Measurements from ENCODE around the gene LRRC26. TPM values are rescaled to one million over a fixed set of nuclear protein-coding genes. Genes with fewer than 3 reads are reported as not detected.

Gene LRRC26
- total and polyA plus RNA-seq, 8 donors: 1.00 to 440 (median 5.7) TPM; not detected in 2

- no peak overlapping the region for H3K27ac ChIP-seq
- no peak for TF ChIP-seq POLR2AphosphoS5 (IDR thresholded peaks at IDR 0.05)
- no peak for TF ChIP-seq EP300 (IDR thresholded peaks at IDR 0.05)
- no peak for TF ChIP-seq CTCF (IDR thresholded peaks at IDR 0.05)
- TF ChIP-seq POLR2A (IDR thresholded peaks at IDR 0.05): no peak
- H3K27me3 ChIP-seq: peaks cover 23 to 83% (median 67%) of the 10 kb centered on the region in 3 donors
- no peaks in the 10 kb centered on the region for H3K36me3 ChIP-seq
- no peaks in the 10 kb centered on the region for H3K9me3 ChIP-seq
- DNase-seq: peak; percentile 46 to 54
- peaks cover 8 to 26% (median 19%) of the 10 kb centered on the region in 4 donors for H3K4me1 ChIP-seq
- intact Hi-C loops (cut with DNase I; ENCODE audit: low total_unique reads): no loop called here
- H3K4me3 ChIP-seq: peak overlapping the region in 3 of 4 donors; percentile 14 to 37 (median 20)
- 1 to 5% (median 4%) methylated on average over 36 to 65 of the region's 65 CpGs for WGBS, 5 donors
Observed at GRCh38 chr9:137156567-137157375, 13.1 kb downstream of the LRRC26 start.

DNA sequence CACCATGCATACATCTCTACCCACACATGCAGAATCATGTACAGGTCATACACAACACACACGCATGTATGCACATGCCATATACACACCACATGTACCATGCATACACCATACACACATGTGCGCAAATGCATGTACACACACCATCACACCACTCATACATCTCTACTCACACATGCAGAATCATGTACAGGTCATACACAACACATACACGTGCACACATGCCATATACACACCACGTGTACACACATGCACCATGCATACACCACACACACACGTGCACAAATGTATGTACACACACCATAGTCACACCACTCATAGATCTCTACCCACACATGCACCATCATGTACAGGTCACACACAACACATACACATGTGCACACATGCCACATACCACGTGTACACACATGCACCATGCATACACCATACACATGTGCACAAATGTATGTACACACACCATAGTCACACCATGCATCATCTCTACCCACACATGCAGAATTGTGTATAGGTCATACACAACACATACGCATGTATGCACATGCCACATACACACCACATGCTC, 16.9 kb downstream of the LRRC26 start:
- Histone ChIP-seq H3K4me1 (peaks cover 6 to 11% (median 9%) of the 10 kb centered on the region in 4 donors), H3K36me3 (no peaks in the 10 kb centered on the region), H3K27me3 (peaks cover 5 to 66% (median 32%) of the 10 kb centered on the region in 3 donors), H3K27ac (no peak overlapping the region), H3K9me3 (peaks cover 0 to 3% (median 0%) of the 10 kb centered on the region in 4 donors), H3K4me3 (no peak overlapping the region)
- WGBS, 5 donors: 89 to 94% (median 91%) methylated on average over 7 of the region's 7 CpGs
- DNase-seq: no peak
- intact Hi-C loops (cut with DNase I; ENCODE audit: low total_unique reads): no loop called here
- TF ChIP-seq POLR2AphosphoS5 (IDR thresholded peaks at IDR 0.05) (no peak), POLR2A (IDR thresholded peaks at IDR 0.05) (no peak), CTCF (IDR thresholded peaks at IDR 0.05) (no peak), EP300 (IDR thresholded peaks at IDR 0.05) (no peak)

- 16 to 30% (median 29%) methylated on average over 34 of the region's 34 CpGs for WGBS, 5 donors
- DNase-seq: peak; percentile 49 to 67
- Histone ChIP-seq H3K27me3 (peaks cover 3 to 66% (median 32%) of the 10 kb centered on the region in 3 donors), H3K36me3 (no peaks in the 10 kb centered on the region), H3K4me3 (no peak overlapping the region), H3K27ac (no peak overlapping the region), H3K9me3 (peaks cover 0 to 3% (median 0%) of the 10 kb centered on the region in 4 donors), H3K4me1 (no peaks in the 10 kb centered on the region)
- intact Hi-C loops (cut with DNase I; ENCODE audit: low total_unique reads): no loop called here
- TF ChIP-seq EP300 (IDR thresholded peaks at IDR 0.05) (no peak), POLR2AphosphoS5 (IDR thresholded peaks at IDR 0.05) (no peak), CTCF (IDR thresholded peaks at IDR 0.05) (no peak), POLR2A (IDR thresholded peaks at IDR 0.05) (no peak)
Observed at GRCh38 chr9:137150617-137151457, 19.0 kb downstream of the LRRC26 start.

Measured in stomach (tissue), 9 donors.